GM23338 (cell line): Measurements from ENCODE around the gene IL17REL. TPM values are rescaled to one million over a fixed set of nuclear protein-coding genes. Genes with fewer than 3 reads are reported as not detected.

Experiments used
- ATAC-seq: fragments of 200-7000 bp; cut with Tn5 transposase; 3 replicates; pipeline ENCODE4 v1.9.1; 2020
- DNase-seq: peaks from one replicate; pipeline ENCODE4 v3.0.0-alpha.2; 2015; ENCODE audit warnings: low spot score
- H2AFZ ChIP-seq: fragments of 200-600 bp; sonication (generic); 2 replicates; pipeline ENCODE4 v1.8.0; 2016; ENCODE audit warnings: antibody characterized with exemption, mild to moderate bottlenecking, moderate library complexity
- H3F3A ChIP-seq: fragments of 200-600 bp; sonication (generic); replicated peaks from 2 replicates; pipeline ENCODE4 v1.8.0; 2017; ENCODE audit warnings: antibody characterized with exemption, mixed run types, low read depth
- H3K27ac ChIP-seq: fragments of 200-600 bp; sonication (generic); 2 replicates; pipeline ENCODE4 v1.6.1; 2016; ENCODE audit warnings: low read depth
- H3K27me3 ChIP-seq: fragments of 200-600 bp; sonication (generic); 2 replicates; pipeline ENCODE4 v1.8.0; 2016; ENCODE audit warnings: mild to moderate bottlenecking, mixed run types, moderate library complexity; ENCODE audit not compliant: insufficient read depth
- H3K36me3 ChIP-seq: fragments of 200-600 bp; sonication (generic); 2 replicates; pipeline ENCODE4 v1.8.0; 2016; ENCODE audit warnings: mild to moderate bottlenecking; ENCODE audit not compliant: insufficient read depth
- H3K4me1 ChIP-seq: fragments of 200-600 bp; sonication (generic); 2 replicates; pipeline ENCODE4 v1.8.0; 2016; ENCODE audit warnings: mild to moderate bottlenecking, moderate library complexity; ENCODE audit not compliant: insufficient read depth
- H3K4me2 ChIP-seq: fragments of 200-600 bp; sonication (generic); 2 replicates; pipeline ENCODE4 v1.7.1; 2017; ENCODE audit warnings: mixed run types
- H3K4me3 ChIP-seq: fragments of 200-600 bp; sonication (generic); 2 replicates; pipeline ENCODE4 v1.6.1; 2016; ENCODE audit warnings: mixed run types
- H3K79me2 ChIP-seq: fragments of 200-600 bp; sonication (generic); replicated peaks from 2 replicates; pipeline ENCODE4 v1.8.0; 2017; ENCODE audit warnings: mild to moderate bottlenecking; ENCODE audit not compliant: insufficient read depth
- H3K9me2 ChIP-seq: fragments of 200-600 bp; sonication (generic); 2 replicates; pipeline ENCODE4 v1.8.0; 2017; ENCODE audit not compliant: insufficient read depth
- H4K20me1 ChIP-seq: fragments of 200-600 bp; sonication (generic); replicated peaks from 2 replicates; pipeline ENCODE4 v1.8.0; 2017; ENCODE audit warnings: mild to moderate bottlenecking; ENCODE audit not compliant: insufficient read depth
- H3K27ac Mint-ChIP-seq: 2 replicates; pipeline ENCODE4 v1.8.0; 2020; ENCODE audit warnings: inconsistent platforms, mild to moderate bottlenecking, moderate library complexity, mixed read lengths
- H3K27me3 Mint-ChIP-seq: 3 replicates; pipeline ENCODE4 v1.8.0; 2022; ENCODE audit warnings: low read depth, mild to moderate bottlenecking, moderate library complexity, mixed read lengths, inconsistent platforms; ENCODE audit not compliant: insufficient read depth, poor library complexity
- H3K36me3 Mint-ChIP-seq: 3 replicates; pipeline ENCODE4 v1.8.0; 2021; ENCODE audit warnings: low read depth, mild to moderate bottlenecking, inconsistent platforms, moderate library complexity, mixed read lengths
- H3K4me1 Mint-ChIP-seq: 3 replicates; pipeline ENCODE4 v1.8.0; 2020; ENCODE audit warnings: mild to moderate bottlenecking, inconsistent platforms, mixed read lengths
- H3K4me3 Mint-ChIP-seq: 3 replicates; pipeline ENCODE4 v1.8.0; 2021; ENCODE audit warnings: moderate library complexity, mild to moderate bottlenecking, inconsistent platforms, mixed read lengths
- H3K9me3 Mint-ChIP-seq: 3 replicates; pipeline ENCODE4 v1.8.0; 2020; ENCODE audit warnings: moderate library complexity, mild to moderate bottlenecking, inconsistent platforms, mixed read lengths
- CREB1 ChIP-seq: fragments of 250-450 bp; sonication (Bioruptor Pico); IDR thresholded peaks from 2 replicates; pipeline ENCODE4 v1.5.0; 2020; ENCODE audit warnings: low read depth, mild to moderate bottlenecking, moderate library complexity
- ETS1 ChIP-seq: IDR thresholded peaks from 2 replicates; pipeline ENCODE4 v1.6.1; 2016; ENCODE audit warnings: antibody characterized with exemption
- EZH2 ChIP-seq: fragments of 200-600 bp; sonication (generic); IDR thresholded peaks from one replicate; pipeline ENCODE4 v1.8.0; 2017; ENCODE audit warnings: antibody characterized with exemption, mild to moderate bottlenecking, low read depth; ENCODE audit not compliant: unreplicated experiment
- NANOG ChIP-seq: IDR thresholded peaks from 2 replicates; pipeline ENCODE4 v1.6.1; 2016; ENCODE audit warnings: antibody characterized with exemption, borderline replicate concordance
- POLR2AphosphoS5 ChIP-seq: IDR thresholded peaks from 2 replicates; pipeline ENCODE4 v1.6.1; 2016; ENCODE audit warnings: antibody characterized with exemption, low read depth
- ZNF114 ChIP-seq: fragments of 250-450 bp; sonication (Bioruptor Pico); IDR thresholded peaks from 2 replicates; pipeline ENCODE4 v1.5.0; 2020; ENCODE audit warnings: mild to moderate bottlenecking, moderate library complexity
- ZNF331 ChIP-seq: fragments of 250-450 bp; sonication (Bioruptor Pico); IDR thresholded peaks from 2 replicates; pipeline ENCODE4 v1.5.0; 2020; ENCODE audit warnings: low read depth, mild to moderate bottlenecking, moderate library complexity
- ZNF462 ChIP-seq: fragments of 250-450 bp; sonication (Bioruptor Pico); IDR thresholded peaks from 2 replicates; pipeline ENCODE4 v1.5.0; 2020; ENCODE audit warnings: mild to moderate bottlenecking, moderate library complexity
- polyA plus RNA-seq: library from polyadenylated mRNA; unstranded; fragments of >200 nt; fragmentation: Nextera tagmentation; extraction: Ambion mirVana; gene quantifications from 2 replicates; pipeline ENCODE4 v1.2.1, GENCODE V29; 2016
- total RNA-seq: library from RNA; depleted of rRNA; stranded (reverse); fragments of >200 nt; shearing (Covaris generic); gene quantifications from 2 replicates; pipeline ENCODE4 v1.2.3, GENCODE V29; 2014

The IL17REL gene
- total and polyA plus RNA-seq, 2 experiments from 2014 or later: 0.31 TPM; not detected in 1

- Histone ChIP-seq H3K36me3 (no peaks in the 10 kb centered on the region), H3K4me3 (no peak overlapping the region), H4K20me1 (no peaks in the 10 kb centered on the region), H3K27ac (no peak overlapping the region), H3K27me3 (peaks cover 19% of the 10 kb centered on the region), H3K4me2 (no peak overlapping the region), H3F3A (no peaks in the 10 kb centered on the region), H3K79me2 (no peaks in the 10 kb centered on the region), H3K4me1 (no peaks in the 10 kb centered on the region), H3K9me2 (no peaks in the 10 kb centered on the region), H2AFZ (no peak overlapping the region)
- H3K9me3 Mint-ChIP-seq: no peaks in the 10 kb centered on the region
- no peak for TF ChIP-seq ZNF114 (CRISPR knock-in tag)
- no peak for TF ChIP-seq ZNF331 (CRISPR knock-in tag)
- TF ChIP-seq NANOG: no peak
- TF ChIP-seq ZNF462 (CRISPR knock-in tag): no peak
- no peak for TF ChIP-seq EZH2
- no peak for TF ChIP-seq ETS1
- no peak for TF ChIP-seq POLR2AphosphoS5
- TF ChIP-seq CREB1 (CRISPR knock-in tag): no peak
- no peak for DNase-seq
- H3K27me3 Mint-ChIP-seq: peaks cover 5% of the 10 kb centered on the region
- H3K4me1 Mint-ChIP-seq: no peaks in the 10 kb centered on the region
- no peak overlapping the region for H3K4me3 Mint-ChIP-seq
- ATAC-seq: no peak
- no peak overlapping the region for H3K27ac Mint-ChIP-seq
- H3K36me3 Mint-ChIP-seq: no peaks in the 10 kb centered on the region
Observed at GRCh38 chr22:50020606-50021005, 8.0 kb upstream of the IL17REL start.
